ENCODE data around the gene NHP2.

The NHP2 gene

DNA sequence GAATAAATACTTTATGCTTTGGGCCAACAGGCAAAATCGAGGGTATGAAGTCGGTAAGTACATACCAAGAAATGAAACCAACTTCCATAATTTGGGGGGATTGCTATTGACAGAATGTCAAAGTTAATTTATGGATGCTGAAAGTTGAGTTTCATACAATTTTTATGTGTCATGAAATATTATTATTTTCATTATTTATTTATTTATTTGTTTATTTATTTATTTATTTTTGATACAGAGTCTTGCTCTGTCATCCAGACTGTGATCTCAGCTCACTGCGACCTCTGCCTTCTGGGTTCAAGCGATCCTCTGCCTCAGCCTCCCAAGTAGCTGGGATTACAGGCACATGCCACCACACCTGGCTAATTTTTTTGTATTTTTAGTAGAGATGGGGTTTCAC lies 38.0 kb upstream of the NHP2 start:
- Histone ChIP-seq H3K4me1 (ENCODE audit: control extremely low read depth in 1 of 4, control insufficient read depth in 4 of 4, insufficient read depth in 4 of 4, low read length in 3 of 4) (peaks cover 3 to 24% (median 22%) of the 10 kb centered on the region in 4 experiments), H3K9me3 (ENCODE audit: control extremely low read depth in 1 of 5, control insufficient read depth in 4 of 5, insufficient read depth in 2 of 5, low read depth in 1 of 5, low read length in 4 of 5) (peaks cover 0 to 5% (median 0%) of the 10 kb centered on the region in 5 experiments), H3K36me3 (ENCODE audit: control insufficient read depth in 4 of 4, insufficient read depth in 4 of 4, low read length in 3 of 4) (no peaks in the 10 kb centered on the region), H3K4me3 (ENCODE audit: control insufficient read depth in 1 of 7, extremely low read depth in 1 of 7, insufficient read depth in 4 of 7, low read depth in 2 of 7, low read length in 6 of 7) (no peak overlapping the region), H3K27me3 (replicated peaks in 2 of 5; ENCODE audit: control insufficient read depth in 4 of 5, insufficient read depth in 5 of 5, low read length in 4 of 5) (no peaks in the 10 kb centered on the region), H3K27ac (ENCODE audit: insufficient read depth in 1 of 2, low read depth in 1 of 2, low read length in 2 of 2, poor library complexity in 1 of 2, severe bottlenecking in 2 of 2) (no peak overlapping the region)
- WGBS (ENCODE audit: insufficient coverage), result no CpG with 5 or more reads among the region's 4 CpGs
- DNase-seq, result no peak
- ChIA-PET POLR2A (no interaction called here), CTCF (no interaction called here)

GRCh38 chr5:178189433-178189832 lies 35.7 kb upstream of the NHP2 start:
- ChIA-PET CTCF (interaction anchor here (0.8 to 1.0 kb wide), 2 partner anchors 11 to 13 kb away, joined by 3 to 4 read pairs; no protein-coding TSS in a partner anchor), POLR2A (no interaction called here)
- DNase-seq, result no peak
- Histone ChIP-seq H3K9me3 (ENCODE audit: control extremely low read depth in 1 of 5, control insufficient read depth in 4 of 5, insufficient read depth in 2 of 5, low read depth in 1 of 5, low read length in 4 of 5) (peaks cover 0 to 5% (median 0%) of the 10 kb centered on the region in 5 experiments), H3K4me3 (ENCODE audit: control insufficient read depth in 1 of 7, extremely low read depth in 1 of 7, insufficient read depth in 4 of 7, low read depth in 2 of 7, low read length in 6 of 7) (no peak overlapping the region), H3K4me1 (ENCODE audit: control extremely low read depth in 1 of 4, control insufficient read depth in 4 of 4, insufficient read depth in 4 of 4, low read length in 3 of 4) (peaks cover 3 to 20% (median 16%) of the 10 kb centered on the region in 4 experiments), H3K36me3 (ENCODE audit: control insufficient read depth in 4 of 4, insufficient read depth in 4 of 4, low read length in 3 of 4) (no peaks in the 10 kb centered on the region), H3K27me3 (replicated peaks in 2 of 5; ENCODE audit: control insufficient read depth in 4 of 5, insufficient read depth in 5 of 5, low read length in 4 of 5) (no peaks in the 10 kb centered on the region), H3K27ac (ENCODE audit: insufficient read depth in 1 of 2, low read depth in 1 of 2, low read length in 2 of 2, poor library complexity in 1 of 2, severe bottlenecking in 2 of 2) (no peak overlapping the region)
- WGBS (ENCODE audit: insufficient coverage), result 44% methylated on average over 2 of the region's 2 CpGs

GRCh38 chr5:178187014-178187413 lies 33.3 kb upstream of the NHP2 start, which contains the start of gene GMCL2:
Gene GMCL2, minus strand, starts transcription at chr5:178187371. Its CDS starts 72 bp downstream, at chr5:178187299.
- H3K4me3 ChIP-seq (ENCODE audit: control insufficient read depth in 1 of 7, extremely low read depth in 1 of 7, insufficient read depth in 4 of 7, low read depth in 2 of 7, low read length in 6 of 7), result no peak within 1 kb of the TSS
- 98% methylated on average over 16 of the region's 27 CpGs for WGBS (ENCODE audit: insufficient coverage)
- H3K4me1 ChIP-seq (ENCODE audit: control extremely low read depth in 1 of 4, control insufficient read depth in 4 of 4, insufficient read depth in 4 of 4, low read length in 3 of 4), result peaks cover under 1 to 11% (median 8%) of the 10 kb centered on the region in 4 experiments
- ChIA-PET POLR2A (no interaction called here), CTCF (no interaction called here)
- H3K9me3 ChIP-seq (ENCODE audit: control extremely low read depth in 1 of 5, control insufficient read depth in 4 of 5, insufficient read depth in 2 of 5, low read depth in 1 of 5, low read length in 4 of 5), result no peaks in the 10 kb centered on the region
- H3K27me3 ChIP-seq (replicated peaks in 2 of 5; ENCODE audit: control insufficient read depth in 4 of 5, insufficient read depth in 5 of 5, low read length in 4 of 5), result no peaks in the 10 kb centered on the region
- DNase-seq, result no peak
- H3K36me3 ChIP-seq (ENCODE audit: control insufficient read depth in 4 of 4, insufficient read depth in 4 of 4, low read length in 3 of 4), result no peaks in the 10 kb centered on the region
- H3K27ac ChIP-seq (ENCODE audit: insufficient read depth in 1 of 2, low read depth in 1 of 2, low read length in 2 of 2, poor library complexity in 1 of 2, severe bottlenecking in 2 of 2), result no peak within 1 kb of the TSS

DNA sequence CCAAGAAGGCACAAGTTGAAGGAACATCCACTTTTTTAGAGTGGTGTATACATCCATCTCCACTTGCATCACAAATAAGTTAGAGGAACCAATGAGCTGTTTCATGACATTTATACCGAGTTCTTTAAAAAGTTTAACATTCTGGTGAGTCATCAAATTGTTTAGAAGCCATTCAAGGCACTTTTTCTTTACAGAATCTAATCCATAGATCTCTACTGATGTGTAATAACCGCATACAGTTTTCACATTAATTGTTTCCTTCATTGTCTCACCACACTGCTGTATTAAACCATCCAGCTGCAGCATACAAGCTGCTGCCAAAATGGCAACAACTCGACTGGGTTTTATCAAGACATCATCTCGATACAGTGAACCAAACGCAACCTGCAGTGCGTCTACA lies 32.7 kb upstream of the NHP2 start:
- Histone ChIP-seq H3K27me3 (replicated peaks in 2 of 5; ENCODE audit: control insufficient read depth in 4 of 5, insufficient read depth in 5 of 5, low read length in 4 of 5) (no peaks in the 10 kb centered on the region), H3K4me1 (ENCODE audit: control extremely low read depth in 1 of 4, control insufficient read depth in 4 of 4, insufficient read depth in 4 of 4, low read length in 3 of 4) (peaks cover 3 to 17% (median 14%) of the 10 kb centered on the region in 4 experiments), H3K4me3 (ENCODE audit: control insufficient read depth in 1 of 7, extremely low read depth in 1 of 7, insufficient read depth in 4 of 7, low read depth in 2 of 7, low read length in 6 of 7) (no peak overlapping the region), H3K9me3 (ENCODE audit: control extremely low read depth in 1 of 5, control insufficient read depth in 4 of 5, insufficient read depth in 2 of 5, low read depth in 1 of 5, low read length in 4 of 5) (no peaks in the 10 kb centered on the region), H3K36me3 (ENCODE audit: control insufficient read depth in 4 of 4, insufficient read depth in 4 of 4, low read length in 3 of 4) (no peaks in the 10 kb centered on the region), H3K27ac (ENCODE audit: insufficient read depth in 1 of 2, low read depth in 1 of 2, low read length in 2 of 2, poor library complexity in 1 of 2, severe bottlenecking in 2 of 2) (no peak overlapping the region)
- 65% methylated on average over 6 of the region's 6 CpGs for WGBS (ENCODE audit: insufficient coverage)
- CTCF ChIA-PET, result interaction anchor here (0.8 to 2.0 kb wide), 4 partner anchors 8 to 27 kb away, joined by 3 to 8 read pairs (median 4); no protein-coding TSS in a partner anchor
- peak in 2 of 3 donors; percentile 48 to 79 for DNase-seq
- POLR2A ChIA-PET, result interaction anchor here (0.7 kb wide), 1 partner anchor 18 kb away, joined by 3 read pairs; the partner anchor contains the start of gene HNRNPAB

GRCh38 chr5:178182158-178182876 lies 28.6 kb upstream of the NHP2 start:
- peak overlapping the region in 1 of 2 experiments; percentile 60 for H3K27ac ChIP-seq (ENCODE audit: insufficient read depth in 1 of 2, low read depth in 1 of 2, low read length in 2 of 2, poor library complexity in 1 of 2, severe bottlenecking in 2 of 2)
- peak overlapping the region in 3 of 7 experiments; percentile 1 to 28 (median 15) for H3K4me3 ChIP-seq (ENCODE audit: control insufficient read depth in 1 of 7, extremely low read depth in 1 of 7, insufficient read depth in 4 of 7, low read depth in 2 of 7, low read length in 6 of 7)
- H3K27me3 ChIP-seq (replicated peaks in 2 of 5; ENCODE audit: control insufficient read depth in 4 of 5, insufficient read depth in 5 of 5, low read length in 4 of 5), result no peaks in the 10 kb centered on the region
- H3K9me3 ChIP-seq (ENCODE audit: control extremely low read depth in 1 of 5, control insufficient read depth in 4 of 5, insufficient read depth in 2 of 5, low read depth in 1 of 5, low read length in 4 of 5), result no peaks in the 10 kb centered on the region
- no peaks in the 10 kb centered on the region for H3K36me3 ChIP-seq (ENCODE audit: control insufficient read depth in 4 of 4, insufficient read depth in 4 of 4, low read length in 3 of 4)
- POLR2A ChIA-PET, result interaction anchor here (0.7 to 2.7 kb wide), 6 partner anchors 12 to 65 kb away, joined by 3 to 25 read pairs (median 4); partner anchors contain the start of gene HNRNPAB
- H3K4me1 ChIP-seq (ENCODE audit: control extremely low read depth in 1 of 4, control insufficient read depth in 4 of 4, insufficient read depth in 4 of 4, low read length in 3 of 4), result peaks cover 7 to 39% (median 24%) of the 10 kb centered on the region in 4 experiments
- DNase-seq, result peak; percentile 94 to 100 (median 99)
- WGBS (ENCODE audit: insufficient coverage), result 0% methylated on average over 3 of the region's 4 CpGs
- CTCF ChIA-PET, result interaction anchor here (1.0 to 3.1 kb wide), 9 partner anchors 12 to 90 kb away, joined by 3 to 15 read pairs (median 3); no protein-coding TSS in a partner anchor

DNA sequence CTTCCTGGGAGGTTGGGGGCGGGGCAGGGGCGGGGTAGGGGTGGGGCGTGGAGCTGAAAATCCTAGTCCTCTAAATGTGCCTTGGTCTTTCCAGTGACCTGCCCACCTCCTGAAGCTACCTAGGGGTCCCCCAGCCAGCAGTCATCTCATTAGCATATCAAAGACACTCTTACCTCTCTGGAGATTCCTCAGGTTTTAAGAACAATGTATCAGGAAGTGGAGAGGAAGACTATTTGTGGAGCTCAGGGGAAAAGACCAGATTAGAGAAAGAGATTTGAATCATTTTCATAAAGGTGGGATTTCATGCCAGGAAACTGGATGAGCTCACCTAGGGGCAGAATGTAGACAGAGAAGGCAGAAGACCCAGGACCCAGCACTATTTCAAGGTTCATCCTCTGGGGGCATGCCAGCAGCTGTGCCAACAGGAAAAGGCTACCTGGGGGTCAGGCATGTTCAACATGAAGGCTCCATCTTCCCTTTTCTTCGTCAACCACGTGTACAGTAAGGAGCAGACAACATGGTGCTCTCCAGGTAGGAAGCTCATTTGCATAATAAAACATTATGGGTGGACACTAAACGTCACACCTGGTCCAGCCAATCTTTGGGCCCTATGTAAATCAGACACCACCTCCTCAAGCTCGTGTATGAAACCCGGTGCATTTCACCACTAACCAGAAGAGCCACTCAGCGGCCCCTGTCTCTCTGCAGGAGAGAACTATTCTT lies 26.6 kb upstream of the NHP2 start:
- H3K9me3 ChIP-seq (ENCODE audit: control extremely low read depth in 1 of 5, control insufficient read depth in 4 of 5, insufficient read depth in 2 of 5, low read depth in 1 of 5, low read length in 4 of 5), result no peaks in the 10 kb centered on the region
- WGBS (ENCODE audit: insufficient coverage), result 98% methylated on average over 3 of the region's 9 CpGs
- ChIA-PET CTCF (interaction anchor here (0.9 to 3.1 kb wide), 6 partner anchors 11 to 102 kb away, joined by 3 to 15 read pairs (median 4); partner anchors contain the start of gene HNRNPAB), POLR2A (no interaction called here)
- no peak overlapping the region for H3K27ac ChIP-seq (ENCODE audit: insufficient read depth in 1 of 2, low read depth in 1 of 2, low read length in 2 of 2, poor library complexity in 1 of 2, severe bottlenecking in 2 of 2)
- no peaks in the 10 kb centered on the region for H3K27me3 ChIP-seq (replicated peaks in 2 of 5; ENCODE audit: control insufficient read depth in 4 of 5, insufficient read depth in 5 of 5, low read length in 4 of 5)
- H3K4me3 ChIP-seq (ENCODE audit: control insufficient read depth in 1 of 7, extremely low read depth in 1 of 7, insufficient read depth in 4 of 7, low read depth in 2 of 7, low read length in 6 of 7), result no peak overlapping the region
- H3K4me1 ChIP-seq (ENCODE audit: control extremely low read depth in 1 of 4, control insufficient read depth in 4 of 4, insufficient read depth in 4 of 4, low read length in 3 of 4), result peaks cover 7 to 44% (median 28%) of the 10 kb centered on the region in 4 experiments
- no peaks in the 10 kb centered on the region for H3K36me3 ChIP-seq (ENCODE audit: control insufficient read depth in 4 of 4, insufficient read depth in 4 of 4, low read length in 3 of 4)
- DNase-seq, result no peak
